ENCODE measurements around the gene CNTNAP2. TPM values are rescaled to one million over a fixed set of nuclear protein-coding genes. Genes with fewer than 3 reads are reported as not detected.
"Not testable (repeated sequence)": the region's sequence is repeated elsewhere in the genome, so short reads cannot be mapped to it uniquely, and the experiment has no call there.

Gene CNTNAP2
- total and polyA plus RNA-seq, 2 of the 13 experiments (the other 11 are each of a cell fraction or from before 2014, with no cell fraction given), result 0.40 to 0.42 TPM

DNA sequence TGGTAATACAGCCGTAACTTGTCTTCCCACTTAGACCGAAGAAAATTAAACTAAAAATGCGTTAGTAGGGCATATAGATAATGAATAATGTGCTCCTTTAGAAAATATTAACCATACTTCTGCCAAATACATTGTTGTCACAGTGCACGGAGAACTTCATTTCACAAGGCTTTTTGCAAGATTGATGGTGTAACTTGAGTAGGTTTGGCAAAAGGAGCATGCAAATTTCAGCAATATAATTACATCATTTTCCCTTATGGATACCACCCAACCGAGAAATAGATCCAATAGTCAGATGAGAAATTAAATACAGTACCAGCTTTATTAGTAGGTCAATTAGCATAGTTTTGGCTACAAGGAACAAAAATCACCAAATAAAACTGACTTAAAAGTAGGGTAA lies 1681.4 kb downstream of the CNTNAP2 start (continued):
- TF ChIP-seq HHEX (CRISPR knock-in tag; IDR thresholded peaks at IDR 0.05), result no peak

GRCh38 chr7:147801762-147802161 lies 1685.2 kb downstream of the CNTNAP2 start:
- BruUV-seq (replicated peaks); intact Hi-C loops (cut with micrococcal nuclease; ENCODE audit: unreplicated experiment): not testable (repeated sequence)

GRCh38 chr7:147803151-147803550 lies 1686.5 kb downstream of the CNTNAP2 start:
- Histone ChIP-seq H3K79me2 (ENCODE audit: insufficient read depth, low read length) (no peaks in the 10 kb centered on the region), H3K9ac (ENCODE audit: insufficient read depth, low read depth, low read length) (no peak overlapping the region), H3K27me3 (ENCODE audit: control insufficient read depth in 1 of 2, insufficient read depth in 2 of 2, low read length in 2 of 2) (no peaks in the 10 kb centered on the region), H3K36me3 (replicated peaks in 1 of 2; ENCODE audit: control insufficient read depth in 1 of 2, insufficient read depth in 2 of 2, low read length in 2 of 2) (no peaks in the 10 kb centered on the region), H3K4me3 (replicated peaks in 1 of 3; ENCODE audit: insufficient read depth in 1 of 3, low read depth in 2 of 3, low read length in 3 of 3) (no peak overlapping the region), H3K4me1 (ENCODE audit: insufficient read depth, low read length) (no peaks in the 10 kb centered on the region), H3K4me2 (ENCODE audit: low read depth, low read length) (no peak overlapping the region), H2AFZ (ENCODE audit: low read length) (no peak overlapping the region), H3K9me3 (ENCODE audit: low read length) (peaks cover 45% of the 10 kb centered on the region), H4K20me1 (ENCODE audit: insufficient read depth, low read length) (no peaks in the 10 kb centered on the region), H3K27ac (ENCODE audit: extremely low read length, insufficient read depth, low read length) (no peak overlapping the region)
- 19% methylated on average over 3 of the region's 3 CpGs for WGBS (ENCODE audit: low lambda C conversion rate)
- DNase-seq (ENCODE audit: low spot score), result no peak
- no peak for FAIRE-seq
- ChIA-PET CTCF (ENCODE audit: low intra/inter-chr PET ratio, low total read pairs) (no interaction called here), POLR2A (no interaction called here)
- in situ Hi-C loops (cut with HindIII; ENCODE audit: extremely low pct_ligation_motif_present, low pct_unique_long_range_greater_than_20kb) (no loop called here), intact Hi-C loops (cut with micrococcal nuclease; ENCODE audit: unreplicated experiment) (no loop called here)
- BruUV-seq (replicated peaks), result no TSS peak
- no peak for ATAC-seq
- TF ChIP-seq REPIN1 (CRISPR knock-in tag; IDR thresholded peaks at IDR 0.05; ENCODE audit: borderline replicate concordance, low read depth), result no peak
- no peak for TF ChIP-seq NRL (CRISPR knock-in tag; IDR thresholded peaks at IDR 0.05; ENCODE audit: borderline replicate concordance)
- TF ChIP-seq, protein P1, sequence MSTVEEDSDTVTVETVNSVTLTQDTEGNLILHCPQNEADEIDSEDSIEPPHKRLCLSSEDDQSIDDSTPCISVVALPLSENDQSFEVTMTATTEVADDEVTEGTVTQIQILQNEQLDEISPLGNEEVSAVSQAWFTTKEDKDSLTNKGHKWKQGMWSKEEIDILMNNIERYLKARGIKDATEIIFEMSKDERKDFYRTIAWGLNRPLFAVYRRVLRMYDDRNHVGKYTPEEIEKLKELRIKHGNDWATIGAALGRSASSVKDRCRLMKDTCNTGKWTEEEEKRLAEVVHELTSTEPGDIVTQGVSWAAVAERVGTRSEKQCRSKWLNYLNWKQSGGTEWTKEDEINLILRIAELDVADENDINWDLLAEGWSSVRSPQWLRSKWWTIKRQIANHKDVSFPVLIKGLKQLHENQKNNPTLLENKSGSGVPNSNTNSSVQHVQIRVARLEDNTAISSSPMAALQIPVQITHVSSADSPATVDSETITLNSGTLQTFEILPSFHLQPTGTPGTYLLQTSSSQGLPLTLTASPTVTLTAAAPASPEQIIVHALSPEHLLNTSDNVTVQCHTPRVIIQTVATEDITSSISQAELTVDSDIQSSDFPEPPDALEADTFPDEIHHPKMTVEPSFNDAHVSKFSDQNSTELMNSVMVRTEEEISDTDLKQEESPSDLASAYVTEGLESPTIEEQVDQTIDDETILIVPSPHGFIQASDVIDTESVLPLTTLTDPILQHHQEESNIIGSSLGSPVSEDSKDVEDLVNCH (CRISPR knock-in tag; IDR thresholded peaks at IDR 0.05), result no peak
- no peak for TF ChIP-seq CENPX (CRISPR knock-in tag; IDR thresholded peaks at IDR 0.05)
- TF ChIP-seq, protein P2, sequence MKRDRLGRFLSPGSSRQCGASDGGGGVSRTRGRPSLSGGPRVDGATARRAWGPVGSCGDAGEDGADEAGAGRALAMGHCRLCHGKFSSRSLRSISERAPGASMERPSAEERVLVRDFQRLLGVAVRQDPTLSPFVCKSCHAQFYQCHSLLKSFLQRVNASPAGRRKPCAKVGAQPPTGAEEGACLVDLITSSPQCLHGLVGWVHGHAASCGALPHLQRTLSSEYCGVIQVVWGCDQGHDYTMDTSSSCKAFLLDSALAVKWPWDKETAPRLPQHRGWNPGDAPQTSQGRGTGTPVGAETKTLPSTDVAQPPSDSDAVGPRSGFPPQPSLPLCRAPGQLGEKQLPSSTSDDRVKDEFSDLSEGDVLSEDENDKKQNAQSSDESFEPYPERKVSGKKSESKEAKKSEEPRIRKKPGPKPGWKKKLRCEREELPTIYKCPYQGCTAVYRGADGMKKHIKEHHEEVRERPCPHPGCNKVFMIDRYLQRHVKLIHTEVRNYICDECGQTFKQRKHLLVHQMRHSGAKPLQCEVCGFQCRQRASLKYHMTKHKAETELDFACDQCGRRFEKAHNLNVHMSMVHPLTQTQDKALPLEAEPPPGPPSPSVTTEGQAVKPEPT (CRISPR knock-in tag; IDR thresholded peaks at IDR 0.05; ENCODE audit: low read depth), result no peak
- no peak for TF ChIP-seq SNRNP70 (IDR thresholded peaks at IDR 0.05; ENCODE audit: low read depth, low read length)
- TF ChIP-seq HOXA5 (CRISPR knock-in tag; IDR thresholded peaks at IDR 0.05), result no peak
- TF ChIP-seq ZNF720 (CRISPR knock-in tag; IDR thresholded peaks at IDR 0.05), result no peak
- no peak for TF ChIP-seq AGO2 (optimal IDR thresholded peaks at IDR 0.05; ENCODE audit: low read depth, low read length)
- no peak for TF ChIP-seq ATF2 (CRISPR knock-in tag; IDR thresholded peaks at IDR 0.05)
- TF ChIP-seq ZNF749 (CRISPR knock-in tag; IDR thresholded peaks at IDR 0.05; ENCODE audit: borderline replicate concordance), result no peak

More at GRCh38 chr7:147801762-147802161, 1685.2 kb downstream of the CNTNAP2 start:
- H2AFZ ChIP-seq (ENCODE audit: low read length); ATAC-seq; H3K4me2 ChIP-seq (ENCODE audit: low read depth, low read length); H3K36me3 ChIP-seq (replicated peaks in 1 of 2; ENCODE audit: control insufficient read depth in 1 of 2, insufficient read depth in 2 of 2, low read length in 2 of 2); H3K4me3 ChIP-seq (replicated peaks in 1 of 3; ENCODE audit: insufficient read depth in 1 of 3, low read depth in 2 of 3, low read length in 3 of 3); H3K4me1 ChIP-seq (ENCODE audit: insufficient read depth, low read length); H3K27ac ChIP-seq (ENCODE audit: extremely low read length, insufficient read depth, low read length); H4K20me1 ChIP-seq (ENCODE audit: insufficient read depth, low read length); H3K27me3 ChIP-seq (ENCODE audit: control insufficient read depth in 1 of 2, insufficient read depth in 2 of 2, low read length in 2 of 2); DNase-seq (ENCODE audit: low spot score); in situ Hi-C loops (cut with HindIII; ENCODE audit: extremely low pct_ligation_motif_present, low pct_unique_long_range_greater_than_20kb); POLR2A ChIA-PET; FAIRE-seq; H3K9ac ChIP-seq (ENCODE audit: insufficient read depth, low read depth, low read length); H3K79me2 ChIP-seq (ENCODE audit: insufficient read depth, low read length); CTCF ChIA-PET (ENCODE audit: low intra/inter-chr PET ratio, low total read pairs): not testable (repeated sequence)
- 28% methylated on average over 5 of the region's 30 CpGs for WGBS (ENCODE audit: low lambda C conversion rate)
- peaks cover 50% of the 10 kb centered on the region for H3K9me3 ChIP-seq (ENCODE audit: low read length)
